Neural cell (in vitro differentiated cells): ENCODE data around the gene CCDC15. TPM values are rescaled to one million over a fixed set of nuclear protein-coding genes. Genes with fewer than 3 reads are reported as not detected.

ENCODE experiments used
- H2AFZ ChIP-seq: fragments of 200-600, 300-800 bp; sonication (generic), shearing (Covaris generic); 2 replicates; pipeline ENCODE4 v1.6.0; 2014; ENCODE audit warnings: low read depth, mild to moderate bottlenecking, antibody characterized with exemption, low read length, moderate library complexity
- H3F3A ChIP-seq: fragments of 200-600 bp; shearing (Covaris generic); 2 replicates; pipeline ENCODE4 v1.6.1; 2016; ENCODE audit warnings: mild to moderate bottlenecking, moderate library complexity, mixed read lengths, antibody characterized with exemption, low read length; ENCODE audit not compliant: insufficient read depth, poor library complexity, severe bottlenecking
- H3K27ac ChIP-seq: fragments of 200-600, 300-800 bp; sonication (generic), shearing (Covaris generic); 2 replicates; pipeline ENCODE4 v1.5.1; 2014; ENCODE audit warnings: mild to moderate bottlenecking, low read length, moderate library complexity
- H3K27me3 ChIP-seq: fragments of 300-800, 200-600 bp; sonication (generic), shearing (Covaris generic); 2 replicates; pipeline ENCODE4 v1.6.0; 2014; ENCODE audit warnings: mild to moderate bottlenecking, low read depth, low read length, moderate library complexity; ENCODE audit not compliant: insufficient read depth
- H3K36me3 ChIP-seq: fragments of 300-800, 200-600 bp; sonication (generic), shearing (Covaris generic); 2 replicates; pipeline ENCODE4 v1.5.1; 2014; ENCODE audit warnings: mild to moderate bottlenecking, antibody characterized with exemption, low read length, moderate library complexity; ENCODE audit not compliant: insufficient read depth
- H3K4me2 ChIP-seq: fragments of 300-800, 200-600 bp; sonication (generic), shearing (Covaris generic); 2 replicates; pipeline ENCODE4 v1.6.0; 2014; ENCODE audit warnings: mild to moderate bottlenecking, low read length
- H3K4me3 ChIP-seq: fragments of 300-800, 200-600 bp; sonication (generic), shearing (Covaris generic); 2 replicates; pipeline ENCODE4 v1.5.1; 2014; ENCODE audit warnings: mild to moderate bottlenecking, low read length, moderate library complexity
- H3K79me2 ChIP-seq: fragments of 200-600 bp; shearing (Covaris generic); replicated peaks from 2 replicates; pipeline ENCODE4 v1.6.0; 2014; ENCODE audit warnings: mild to moderate bottlenecking, low read length, moderate library complexity; ENCODE audit not compliant: insufficient read depth
- H3K9ac ChIP-seq: fragments of 300-800, 200-600 bp; sonication (generic), shearing (Covaris generic); 2 replicates; pipeline ENCODE4 v1.6.1; 2016; ENCODE audit warnings: mild to moderate bottlenecking, low read length, mixed read lengths
- H3K9me2 ChIP-seq: fragments of 200-600 bp; shearing (Covaris generic); 2 replicates; pipeline ENCODE4 v1.6.1; 2016; ENCODE audit warnings: mild to moderate bottlenecking, low read length, mixed read lengths; ENCODE audit not compliant: insufficient read depth
- H3K9me3 ChIP-seq: fragments of 200-600, 300-800 bp; sonication (generic), shearing (Covaris generic); 2 replicates; pipeline ENCODE4 v1.6.1; 2016; ENCODE audit warnings: mild to moderate bottlenecking, mixed run types, low read length, moderate library complexity, mixed read lengths
- H4K20me1 ChIP-seq: fragments of 200-600 bp; shearing (Covaris generic); 2 replicates; pipeline ENCODE4 v1.6.1; 2016; ENCODE audit warnings: mild to moderate bottlenecking, mixed run types; ENCODE audit not compliant: insufficient read depth
- CTCF ChIP-seq: fragments of 450-650 bp; IDR thresholded peaks from 2 replicates; pipeline ENCODE4 v1.5.1; 2014; ENCODE audit warnings: antibody characterized with exemption, mild to moderate bottlenecking, moderate library complexity; ENCODE audit not compliant: poor library complexity, severe bottlenecking
- EP300 ChIP-seq: fragments of 450-650 bp; conservative IDR thresholded peaks from 2 replicates; pipeline ENCODE4 v1.6.1; 2014; ENCODE audit warnings: antibody characterized with exemption, mild to moderate bottlenecking, moderate library complexity; ENCODE audit not compliant: poor library complexity, severe bottlenecking
- EZH2 ChIP-seq: fragments of 200-600, 300-800 bp; shearing (Covaris generic), sonication (generic); IDR thresholded peaks from 2 replicates; pipeline ENCODE4 v1.6.1; 2014; ENCODE audit warnings: antibody characterized with exemption, low read length, borderline replicate concordance, mild to moderate bottlenecking; ENCODE audit not compliant: insufficient read depth, poor library complexity, severe bottlenecking
- MXI1 ChIP-seq: fragments of 450-650 bp; conservative IDR thresholded peaks from 2 replicates; pipeline ENCODE4 v1.6.1; 2014; ENCODE audit warnings: antibody characterized with exemption, mild to moderate bottlenecking; ENCODE audit not compliant: poor library complexity, severe bottlenecking
- POLR2AphosphoS5 ChIP-seq: IDR thresholded peaks from 2 replicates; pipeline ENCODE4 v1.6.1; 2012
- RAD21 ChIP-seq: fragments of 450-650 bp; conservative IDR thresholded peaks from 2 replicates; pipeline ENCODE4 v1.6.1; 2014; ENCODE audit warnings: antibody characterized with exemption, mild to moderate bottlenecking, moderate library complexity
- REST ChIP-seq: IDR thresholded peaks from 2 replicates; pipeline ENCODE4 v1.6.1; 2012; ENCODE audit warnings: borderline replicate concordance
- SMC3 ChIP-seq: fragments of 450-650 bp; conservative IDR thresholded peaks from 2 replicates; pipeline ENCODE4 v1.6.1; 2014; ENCODE audit warnings: antibody characterized with exemption, mild to moderate bottlenecking, moderate library complexity; ENCODE audit not compliant: poor library complexity
- TAF1 ChIP-seq: IDR thresholded peaks from 2 replicates; pipeline ENCODE4 v1.6.1; 2012; ENCODE audit warnings: low read depth
- polyA plus RNA-seq: library from polyadenylated mRNA; depleted of rRNA; stranded (reverse); fragments of >200 nt; gene quantifications from 2 replicates; pipeline ENCODE4 v1.2.3, GENCODE V29; 2014

CCDC15 gene
- polyA plus RNA-seq, 1 donor from 2014 or later = 2.5 TPM

- Histone ChIP-seq H3K27me3 (no peaks in the 10 kb centered on the region), H3K9ac (no peak overlapping the region), H3K27ac (no peak overlapping the region), H3K9me2 (no peaks in the 10 kb centered on the region), H2AFZ (no peak overlapping the region), H3K79me2 (no peaks in the 10 kb centered on the region), H3K4me3 (no peak overlapping the region), H3K9me3 (no peaks in the 10 kb centered on the region), H3K4me2 (no peak overlapping the region), H3K36me3 (no peaks in the 10 kb centered on the region), H3F3A (no peaks in the 10 kb centered on the region), H4K20me1 (no peaks in the 10 kb centered on the region)
- TF ChIP-seq SMC3 (no peak), TAF1 (no peak), EP300 (no peak), CTCF (no peak), RAD21 (no peak)
Observed at GRCh38 chr11:125082040-125082439, 128.0 kb downstream of the CCDC15 start.

- Histone ChIP-seq H4K20me1 (no peaks in the 10 kb centered on the region), H3K36me3 (no peaks in the 10 kb centered on the region), H2AFZ (no peak overlapping the region), H3F3A (no peaks in the 10 kb centered on the region), H3K9ac (no peak overlapping the region), H3K9me2 (no peaks in the 10 kb centered on the region), H3K27me3 (no peaks in the 10 kb centered on the region), H3K79me2 (no peaks in the 10 kb centered on the region), H3K27ac (no peak overlapping the region), H3K4me3 (no peak overlapping the region), H3K9me3 (no peaks in the 10 kb centered on the region), H3K4me2 (no peak overlapping the region)
- TF ChIP-seq POLR2AphosphoS5 = no peak
- no peak for TF ChIP-seq EP300
- TF ChIP-seq REST = no peak
- no peak for TF ChIP-seq SMC3
- TF ChIP-seq TAF1 = no peak
- no peak for TF ChIP-seq RAD21
- no peak for TF ChIP-seq MXI1
- no peak for TF ChIP-seq CTCF
- TF ChIP-seq EZH2 = no peak
Observed at GRCh38 chr11:125082611-125083311, 128.8 kb downstream of the CCDC15 start.
